HL-60 (cell line): ENCODE data around the gene SPOP.
"Not testable (repeated sequence)": the region's sequence is repeated elsewhere in the genome, so short reads cannot be mapped to it uniquely, and the experiment has no call there.

ENCODE experiments used
- DNase-seq, 2 experiments: peaks; one replicate each; pipeline ENCODE4 v3.0.0-alpha.2; 2010 to 2020; ENCODE audit warnings: low read depth in 1 of 2, low spot score in 1 of 2
- H3K27ac ChIP-seq: fragments of 250-450 bp; sonication (Bioruptor Pico); replicated peaks from 2 replicates; pipeline ENCODE4 v1.5.1; 2020; ENCODE audit warnings: mild to moderate bottlenecking, moderate library complexity
- H3K27me3 ChIP-seq: fragments of 250-450 bp; sonication (Bioruptor Pico); 2 replicates; pipeline ENCODE4 v1.5.1; 2021; ENCODE audit warnings: mild to moderate bottlenecking, moderate library complexity; ENCODE audit not compliant: insufficient read depth, poor library complexity, severe bottlenecking
- H3K4me3 ChIP-seq: replicated peaks from 2 replicates; pipeline ENCODE4 v1.5.1; 2011; ENCODE audit warnings: mild to moderate bottlenecking, control low read depth, low read length; ENCODE audit not compliant: insufficient read depth
- GABPA ChIP-seq: IDR thresholded peaks from 2 replicates; pipeline ENCODE4 v1.6.1; 2012; ENCODE audit warnings: low read depth
- POLR2AphosphoS5 ChIP-seq: IDR thresholded peaks from 2 replicates; pipeline ENCODE4 v1.6.1; 2012; ENCODE audit warnings: low read depth
- SPI1 ChIP-seq: IDR thresholded peaks from 2 replicates; pipeline ENCODE4 v1.6.1; 2012; ENCODE audit warnings: low read depth, mild to moderate bottlenecking, borderline replicate concordance
- long read RNA-seq: library from polyadenylated mRNA; unstranded; transcript quantifications from one replicate; pipeline ENCODE4 v2.0.0, GENCODE V29; 2020
- TF ChIP-seq, protein P1 (sequence below): IDR thresholded peaks from 2 replicates; pipeline ENCODE4 v1.6.1; 2012; ENCODE audit warnings: low read depth; ENCODE audit not compliant: insufficient replicate concordance
- TF ChIP-seq, protein P2 (sequence below): IDR thresholded peaks from one replicate; pipeline ENCODE4 v1.5.1; 2011; ENCODE audit warnings: low read length, control low read depth, inconsistent platforms; ENCODE audit not compliant: insufficient read depth

SPOP gene
- long read RNA-seq, transcript SPOP-202 (11 exons, 2,985 nt) = minor isoform, 7 of 472 reads
- long read RNA-seq, transcript SPOP-206 (10 exons, 1,865 nt) = major isoform, 304 of 472 reads
- long read RNA-seq, transcript SPOP-201 (11 exons, 2,965 nt) = minor isoform, 43 of 472 reads
- long read RNA-seq, partial matches to known transcripts = 6 of 472 reads
- long read RNA-seq, other reads (novel, unspliced or antisense) = 112 of 472 reads

DNA sequence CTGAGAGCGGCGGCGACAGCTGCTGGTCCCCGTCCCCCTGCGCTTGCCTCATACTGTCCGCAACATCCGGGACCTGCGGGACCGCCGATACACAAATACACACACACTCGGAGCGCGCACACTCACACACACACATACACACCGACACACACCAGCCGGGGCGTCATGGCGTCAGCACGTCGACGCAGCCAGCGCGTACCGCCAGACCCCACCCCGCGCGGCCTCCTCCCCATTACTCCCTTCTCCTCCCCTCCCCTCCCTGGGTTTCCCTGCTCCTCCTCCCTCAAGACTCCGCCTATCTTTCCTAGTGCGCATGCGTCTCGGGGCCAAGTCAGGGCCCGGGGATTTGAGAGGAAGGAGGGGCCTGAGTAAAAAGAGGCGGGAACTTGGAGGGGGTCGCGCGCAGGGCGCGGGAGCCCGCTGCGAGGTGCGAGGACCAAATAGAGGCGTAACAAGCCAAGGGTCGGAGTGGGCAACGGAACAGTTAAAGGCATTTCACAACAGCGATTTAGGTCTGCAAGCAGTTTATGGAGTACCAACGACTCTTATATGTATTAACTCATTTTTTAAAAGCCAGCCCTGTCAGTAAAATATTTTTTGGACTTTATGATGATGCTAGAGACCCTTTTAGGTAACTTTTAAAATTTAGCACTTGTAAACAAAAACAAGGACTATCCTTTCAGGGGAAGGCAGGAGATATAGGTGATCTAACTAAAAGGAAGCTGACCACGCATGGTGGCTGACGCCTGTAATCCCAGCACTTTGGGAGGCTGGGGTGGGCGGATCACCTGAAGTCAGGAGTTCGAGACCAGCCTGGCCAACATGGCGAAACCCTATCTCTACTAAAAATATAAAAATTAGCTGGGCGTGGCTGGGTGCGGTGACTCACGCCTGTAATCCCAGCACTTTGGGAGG, at the start of gene SPOP:
TSS of gene SPOP (minus strand) at position 165 of the 915 bp plus-strand sequence. CDS start 55,287 bp downstream, outside the sequence.
- H3K4me3 ChIP-seq = peak within 1 kb of the TSS; percentile 76
- peak; percentile 99 to 100 for DNase-seq
- TF ChIP-seq, protein P1, sequence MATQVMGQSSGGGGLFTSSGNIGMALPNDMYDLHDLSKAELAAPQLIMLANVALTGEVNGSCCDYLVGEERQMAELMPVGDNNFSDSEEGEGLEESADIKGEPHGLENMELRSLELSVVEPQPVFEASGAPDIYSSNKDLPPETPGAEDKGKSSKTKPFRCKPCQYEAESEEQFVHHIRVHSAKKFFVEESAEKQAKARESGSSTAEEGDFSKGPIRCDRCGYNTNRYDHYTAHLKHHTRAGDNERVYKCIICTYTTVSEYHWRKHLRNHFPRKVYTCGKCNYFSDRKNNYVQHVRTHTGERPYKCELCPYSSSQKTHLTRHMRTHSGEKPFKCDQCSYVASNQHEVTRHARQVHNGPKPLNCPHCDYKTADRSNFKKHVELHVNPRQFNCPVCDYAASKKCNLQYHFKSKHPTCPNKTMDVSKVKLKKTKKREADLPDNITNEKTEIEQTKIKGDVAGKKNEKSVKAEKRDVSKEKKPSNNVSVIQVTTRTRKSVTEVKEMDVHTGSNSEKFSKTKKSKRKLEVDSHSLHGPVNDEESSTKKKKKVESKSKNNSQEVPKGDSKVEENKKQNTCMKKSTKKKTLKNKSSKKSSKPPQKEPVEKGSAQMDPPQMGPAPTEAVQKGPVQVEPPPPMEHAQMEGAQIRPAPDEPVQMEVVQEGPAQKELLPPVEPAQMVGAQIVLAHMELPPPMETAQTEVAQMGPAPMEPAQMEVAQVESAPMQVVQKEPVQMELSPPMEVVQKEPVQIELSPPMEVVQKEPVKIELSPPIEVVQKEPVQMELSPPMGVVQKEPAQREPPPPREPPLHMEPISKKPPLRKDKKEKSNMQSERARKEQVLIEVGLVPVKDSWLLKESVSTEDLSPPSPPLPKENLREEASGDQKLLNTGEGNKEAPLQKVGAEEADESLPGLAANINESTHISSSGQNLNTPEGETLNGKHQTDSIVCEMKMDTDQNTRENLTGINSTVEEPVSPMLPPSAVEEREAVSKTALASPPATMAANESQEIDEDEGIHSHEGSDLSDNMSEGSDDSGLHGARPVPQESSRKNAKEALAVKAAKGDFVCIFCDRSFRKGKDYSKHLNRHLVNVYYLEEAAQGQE = no peak
- TF ChIP-seq, protein P2, sequence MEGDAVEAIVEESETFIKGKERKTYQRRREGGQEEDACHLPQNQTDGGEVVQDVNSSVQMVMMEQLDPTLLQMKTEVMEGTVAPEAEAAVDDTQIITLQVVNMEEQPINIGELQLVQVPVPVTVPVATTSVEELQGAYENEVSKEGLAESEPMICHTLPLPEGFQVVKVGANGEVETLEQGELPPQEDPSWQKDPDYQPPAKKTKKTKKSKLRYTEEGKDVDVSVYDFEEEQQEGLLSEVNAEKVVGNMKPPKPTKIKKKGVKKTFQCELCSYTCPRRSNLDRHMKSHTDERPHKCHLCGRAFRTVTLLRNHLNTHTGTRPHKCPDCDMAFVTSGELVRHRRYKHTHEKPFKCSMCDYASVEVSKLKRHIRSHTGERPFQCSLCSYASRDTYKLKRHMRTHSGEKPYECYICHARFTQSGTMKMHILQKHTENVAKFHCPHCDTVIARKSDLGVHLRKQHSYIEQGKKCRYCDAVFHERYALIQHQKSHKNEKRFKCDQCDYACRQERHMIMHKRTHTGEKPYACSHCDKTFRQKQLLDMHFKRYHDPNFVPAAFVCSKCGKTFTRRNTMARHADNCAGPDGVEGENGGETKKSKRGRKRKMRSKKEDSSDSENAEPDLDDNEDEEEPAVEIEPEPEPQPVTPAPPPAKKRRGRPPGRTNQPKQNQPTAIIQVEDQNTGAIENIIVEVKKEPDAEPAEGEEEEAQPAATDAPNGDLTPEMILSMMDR = no peak
- TF ChIP-seq GABPA (peak; percentile 36; the same call in 1 of the 2 replicates), SPI1 (peak; percentile 40; the same call in 1 of the 2 replicates)
- H3K27ac ChIP-seq = peak within 1 kb of the TSS; percentile 88
- H3K27me3 ChIP-seq = no peaks in the 10 kb centered on the region

DNA sequence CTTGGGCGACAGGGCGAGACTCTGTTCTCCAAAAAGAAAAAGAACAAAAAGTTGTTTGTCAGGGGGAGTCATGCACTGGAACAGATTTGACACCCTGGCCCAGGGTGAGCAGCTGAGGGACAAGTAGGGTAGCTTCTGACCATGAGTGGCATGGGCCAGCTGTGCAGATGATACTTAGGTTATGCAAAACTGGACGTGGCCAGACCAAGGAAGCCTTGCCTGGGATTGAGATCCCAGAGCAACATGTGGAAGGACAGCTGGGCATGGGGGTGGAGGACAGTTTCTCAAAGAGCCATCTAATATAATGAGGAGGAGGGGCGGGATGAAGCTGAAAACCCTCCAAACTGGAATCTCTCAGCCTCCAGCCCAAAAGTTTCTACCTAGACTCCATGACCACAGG, 49.5 kb upstream of the SPOP start:
- Histone ChIP-seq H3K27me3 (no peaks in the 10 kb centered on the region), H3K27ac (peak overlapping the region; percentile 10; the same call in 1 of the 2 replicates), H3K4me3 (no peak overlapping the region)
- DNase-seq = no peak
- TF ChIP-seq POLR2AphosphoS5 = no peak
- no peak for TF ChIP-seq SPI1
- TF ChIP-seq, protein P1 = no peak
- TF ChIP-seq, protein P2 = no peak
- no peak for TF ChIP-seq GABPA

DNA sequence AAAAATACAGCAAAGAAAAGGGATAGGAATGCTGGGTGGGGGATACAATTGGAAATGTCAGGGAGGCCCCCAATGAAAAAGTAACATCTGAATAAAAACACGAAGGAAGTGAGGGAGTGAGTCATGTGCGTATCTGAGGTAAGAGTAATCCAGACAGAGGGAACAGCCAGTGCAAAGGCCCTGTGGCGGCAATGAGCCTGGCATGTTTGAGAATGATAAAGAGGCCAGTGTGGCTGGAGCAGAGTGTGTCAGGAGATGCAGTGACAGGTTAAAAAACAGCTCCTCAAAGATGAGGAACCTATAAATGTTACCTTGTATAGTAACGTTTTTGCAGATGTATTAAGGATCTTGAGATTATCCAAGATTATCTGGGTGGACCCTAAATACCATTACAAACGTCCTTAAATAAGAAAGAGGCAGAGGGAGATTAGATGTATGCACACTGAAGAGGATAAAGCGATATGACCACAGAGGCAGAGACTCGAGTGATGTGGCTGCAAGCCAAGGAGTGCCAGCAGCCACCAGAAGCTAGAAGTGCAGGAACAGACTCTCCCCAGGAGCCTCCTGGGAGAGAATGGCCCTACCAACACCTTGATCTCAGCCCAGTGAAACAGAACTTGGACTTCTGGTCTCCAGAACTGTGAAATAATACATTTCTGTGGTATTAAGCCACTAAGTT, 47.7 kb upstream of the SPOP start:
- Histone ChIP-seq H3K27me3 (no peaks in the 10 kb centered on the region), H3K4me3 (no peak overlapping the region), H3K27ac (no peak overlapping the region)
- TF ChIP-seq, protein P2 = no peak
- TF ChIP-seq GABPA = no peak
- TF ChIP-seq SPI1 = no peak
- TF ChIP-seq POLR2AphosphoS5 = no peak
- TF ChIP-seq, protein P1 = no peak
- no peak for DNase-seq

DNA sequence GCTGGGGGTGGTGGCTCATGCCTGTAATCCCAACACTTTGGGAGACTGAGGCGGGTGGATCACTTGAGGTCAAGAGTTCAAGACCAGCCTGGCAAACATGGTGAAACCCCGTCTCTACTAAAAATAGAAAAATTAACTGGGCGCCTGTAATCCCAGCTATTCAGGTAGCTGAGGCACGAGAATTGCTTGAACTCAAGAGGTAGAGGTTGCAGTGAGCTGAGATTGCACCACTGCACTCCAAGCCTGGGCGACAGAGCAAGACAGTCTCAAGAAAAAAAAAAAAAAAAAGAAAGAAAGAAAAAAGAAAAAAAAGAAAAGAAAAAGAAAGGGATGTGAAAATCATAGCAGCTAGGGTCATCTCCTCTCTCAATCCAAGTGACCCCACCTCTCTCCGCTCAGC, 46.7 kb upstream of the SPOP start:
- not testable (repeated sequence) for H3K4me3 ChIP-seq, H3K27ac ChIP-seq, DNase-seq, H3K27me3 ChIP-seq
